NCI-H748 (cell line): Measurements from ENCODE around the gene GADD45G.

Experiments
- DNase-seq: peaks from one replicate; lab custom pipeline; 2025; ENCODE audit not compliant: unreplicated experiment; lab: John Stamatoyannopoulos, UW

Gene GADD45G

DNA sequence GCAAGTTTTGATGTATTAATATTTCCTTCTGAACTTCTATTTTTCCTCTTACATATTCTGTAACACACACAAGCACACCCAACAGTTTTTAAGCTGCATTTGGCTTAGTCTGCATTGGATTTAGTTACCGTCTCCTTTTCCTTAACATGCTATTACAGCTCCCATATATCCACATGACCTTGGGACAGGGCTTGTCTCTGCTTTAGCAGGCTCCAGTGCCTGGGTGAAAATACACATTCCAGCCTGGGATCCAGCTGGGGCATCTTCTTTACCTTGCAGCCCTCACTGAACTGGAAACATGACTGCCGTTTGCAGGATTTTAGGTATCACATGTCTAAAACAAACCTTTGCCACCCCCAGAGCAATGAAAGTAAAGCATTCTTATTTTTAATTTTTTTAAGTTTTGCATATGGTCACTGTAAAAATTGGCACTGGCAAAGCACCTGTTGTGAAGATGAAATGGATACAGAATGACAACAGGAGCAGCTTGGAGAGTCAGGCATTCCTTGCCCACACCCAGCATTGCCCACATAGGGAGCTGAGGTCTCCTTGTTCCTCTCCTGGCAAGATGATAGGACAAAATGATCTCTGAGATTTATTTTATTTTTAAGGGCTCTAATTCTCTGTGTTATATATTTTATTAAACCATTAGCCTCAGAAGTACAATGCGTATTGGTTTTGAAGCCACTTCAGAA, 4.0 kb downstream of the GADD45G start:
- DNase-seq = peak; percentile 29

DNA sequence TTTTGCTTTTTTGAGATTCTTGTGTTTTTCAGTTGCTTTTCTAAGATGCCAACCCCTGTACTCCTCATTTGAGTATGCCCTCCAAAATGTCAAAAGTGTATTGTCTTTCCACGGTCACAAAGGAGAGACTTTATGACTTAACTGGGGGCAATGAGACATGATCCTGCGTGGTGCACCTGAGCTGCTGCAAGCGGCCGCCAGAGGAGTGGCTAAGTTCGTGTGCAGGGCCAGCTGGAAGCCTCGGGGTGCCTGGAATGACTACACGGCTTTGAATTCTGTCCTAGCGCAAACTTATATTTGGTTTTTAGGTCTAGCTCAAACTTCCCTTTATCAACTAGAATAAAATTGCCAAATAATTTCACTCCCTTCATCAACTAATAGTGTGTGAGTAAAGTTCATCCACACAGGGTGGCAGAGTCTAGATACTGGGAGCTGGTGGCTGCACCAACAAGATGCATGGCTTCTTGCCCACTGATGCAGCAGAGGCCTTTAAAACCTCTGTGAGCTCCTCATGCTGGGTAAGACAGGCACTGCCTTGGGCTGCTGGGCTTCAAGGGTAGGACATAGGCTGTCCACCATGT, 4.7 kb downstream of the GADD45G start:
- no peak for DNase-seq

DNA sequence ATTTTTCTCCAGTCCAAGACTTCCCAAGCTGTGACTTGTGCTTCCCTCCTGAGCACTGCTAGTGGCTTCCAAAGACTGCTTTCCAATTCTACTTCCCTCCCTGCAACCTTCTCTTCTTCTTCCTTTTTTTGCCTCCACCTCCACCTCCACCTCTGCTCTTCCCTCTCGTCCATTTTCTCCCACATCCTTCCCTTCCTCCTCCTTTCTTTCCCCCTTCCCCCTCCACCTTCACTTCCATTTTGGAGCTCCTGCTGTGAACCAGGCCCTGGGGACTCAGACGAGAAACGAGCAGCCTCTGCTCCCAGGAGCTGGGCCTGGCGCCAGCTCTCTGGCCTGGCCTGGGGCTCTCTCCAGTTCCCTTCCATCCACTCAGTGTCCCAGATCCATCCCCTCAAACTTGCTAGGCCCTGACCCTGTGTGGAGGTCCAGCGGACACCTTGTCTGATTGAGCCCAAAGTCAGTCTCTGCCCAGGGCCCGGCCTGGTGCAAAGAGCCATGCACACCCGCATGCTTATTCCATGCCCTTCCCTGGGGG, 5.6 kb downstream of the GADD45G start:
- no peak for DNase-seq

DNA sequence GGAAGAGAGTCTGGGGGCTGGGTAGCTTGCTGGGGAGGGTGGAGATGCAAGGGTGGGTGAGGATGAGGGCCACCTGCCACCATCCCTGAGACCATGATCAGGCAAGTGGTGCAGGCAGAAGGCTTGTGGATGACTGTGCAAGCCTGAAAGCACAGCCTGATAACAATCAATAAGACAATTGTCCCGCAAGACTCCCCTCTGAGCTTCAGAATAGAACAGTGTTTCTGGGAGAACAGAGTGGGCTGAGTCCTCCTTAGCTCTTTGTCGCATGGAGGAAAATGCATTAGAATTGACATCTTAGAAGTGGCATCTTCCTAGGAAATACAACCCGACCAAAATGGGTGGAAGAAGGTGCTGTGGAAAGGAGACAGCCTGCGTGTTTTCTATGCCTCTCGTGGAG, 6.6 kb downstream of the GADD45G start:
- no peak for DNase-seq

DNA sequence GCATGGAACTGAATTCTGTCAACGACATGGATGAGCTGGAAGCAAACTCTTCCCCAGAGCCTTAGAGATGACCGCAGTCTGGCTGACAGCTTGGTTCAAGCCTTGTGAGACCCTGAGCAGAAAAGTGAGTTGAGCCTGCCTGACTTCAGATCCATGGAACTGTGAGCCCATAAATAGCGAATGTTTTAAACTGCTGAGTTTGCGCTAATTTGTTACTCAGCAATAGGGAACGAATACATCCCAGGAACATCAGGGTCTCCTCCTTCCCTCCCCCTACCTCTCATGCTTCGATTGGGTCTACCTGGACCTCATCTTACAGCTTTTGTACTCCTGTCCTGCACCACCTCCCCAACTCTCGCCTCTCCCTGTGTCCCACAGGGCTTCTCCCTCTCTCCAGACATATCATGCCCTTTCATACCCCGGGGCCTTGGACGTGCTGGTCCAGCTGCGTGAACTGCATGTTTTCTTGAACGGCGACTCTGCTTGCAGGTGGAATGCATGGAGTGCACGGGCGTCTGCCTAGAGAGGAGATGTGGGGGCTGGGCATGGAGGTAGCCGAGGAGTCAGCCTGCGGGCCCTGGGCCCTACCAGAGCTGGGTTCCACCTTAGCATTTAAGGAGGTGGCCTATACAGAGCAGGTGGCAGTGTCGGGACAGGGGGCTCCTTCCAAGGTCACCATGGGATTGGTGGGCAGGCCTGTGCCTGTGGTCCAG, 7.9 kb downstream of the GADD45G start:
- DNase-seq = no peak

DNA sequence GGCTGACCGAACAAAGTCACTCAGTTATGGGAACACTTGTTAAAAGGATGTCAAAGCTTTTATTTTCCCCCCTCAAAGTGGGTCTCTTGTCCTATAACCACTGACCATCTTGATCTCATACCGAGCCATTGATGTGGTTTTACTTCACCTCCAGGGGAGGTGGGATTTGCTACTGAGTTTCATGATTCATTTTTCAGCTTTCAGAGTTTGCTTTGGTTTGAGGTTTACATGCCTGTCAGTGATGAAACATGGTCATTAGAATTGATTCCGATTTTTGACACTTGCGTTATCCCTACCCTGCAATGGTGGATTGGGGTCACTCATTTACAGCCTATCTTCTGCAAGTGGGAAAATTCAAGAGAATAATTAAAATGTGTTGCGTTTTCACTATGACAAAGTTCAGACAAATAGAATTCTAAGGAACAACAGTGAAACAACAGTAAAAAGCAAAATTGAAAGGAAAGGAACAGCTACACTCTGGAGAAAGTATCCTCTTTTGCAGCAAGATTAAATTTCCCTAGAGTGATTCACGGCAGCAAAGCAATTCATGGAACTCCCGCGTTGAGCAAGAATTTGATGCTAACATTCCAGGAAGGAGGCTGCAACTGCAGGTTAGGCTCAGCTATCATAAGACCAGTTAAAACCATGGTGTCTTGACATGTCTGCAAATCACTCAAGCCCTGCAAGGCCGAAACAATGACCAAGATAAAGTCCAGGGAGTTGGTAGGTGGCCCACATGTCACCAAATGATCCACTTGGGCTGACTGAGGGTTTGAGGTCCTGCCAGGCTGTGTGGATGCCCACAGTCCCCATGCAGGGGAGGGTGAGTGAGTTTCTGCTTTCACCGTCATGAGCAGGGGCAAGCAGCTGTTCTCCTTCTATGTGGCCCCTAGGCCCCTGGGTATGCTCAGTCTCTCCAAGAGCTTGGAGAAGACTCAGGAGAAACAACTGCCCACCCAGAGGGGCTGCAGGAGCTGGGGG, 9.4 kb downstream of the GADD45G start:
- DNase-seq = no peak

DNA sequence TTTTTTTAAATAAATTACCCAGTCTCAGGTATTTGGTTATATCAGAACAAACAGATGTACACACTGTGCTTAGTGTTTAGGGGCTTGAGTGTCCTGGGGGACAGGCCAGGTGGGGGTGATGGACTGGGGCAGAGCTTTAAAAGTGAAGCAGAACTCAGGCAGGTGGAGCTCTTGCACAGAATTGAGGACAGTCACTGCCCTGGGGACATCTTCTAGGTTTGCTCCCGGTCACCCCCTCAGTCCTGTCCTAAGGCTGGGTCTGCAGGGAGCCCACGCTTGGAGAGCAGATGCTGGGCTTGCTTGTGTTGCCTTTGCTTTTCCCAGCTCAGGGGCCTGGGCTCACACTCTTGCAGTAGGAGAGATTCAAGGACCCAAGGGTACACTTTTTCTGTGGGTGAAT, 10.8 kb downstream of the GADD45G start:
- no peak for DNase-seq

DNA sequence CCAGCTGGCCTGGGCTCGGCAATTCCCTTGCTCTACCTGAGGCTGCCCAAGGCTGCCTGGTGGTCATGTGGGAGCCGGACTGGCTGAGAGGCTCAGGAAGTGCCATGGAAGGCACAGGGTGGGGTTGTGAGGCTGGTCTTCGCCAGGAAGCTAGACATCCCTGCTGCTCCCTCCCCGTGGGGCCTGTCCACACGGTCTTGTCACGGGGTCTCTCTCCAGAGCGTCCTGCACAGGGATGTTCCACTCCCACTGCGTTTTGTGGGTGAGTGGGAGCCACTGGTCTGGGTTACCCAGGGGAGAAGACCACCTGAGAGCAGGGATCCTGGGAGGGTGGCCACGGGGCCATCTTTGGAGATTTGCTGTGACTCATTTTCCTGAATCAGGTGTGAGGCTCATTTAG, 11.6 kb downstream of the GADD45G start:
- no peak for DNase-seq

DNA sequence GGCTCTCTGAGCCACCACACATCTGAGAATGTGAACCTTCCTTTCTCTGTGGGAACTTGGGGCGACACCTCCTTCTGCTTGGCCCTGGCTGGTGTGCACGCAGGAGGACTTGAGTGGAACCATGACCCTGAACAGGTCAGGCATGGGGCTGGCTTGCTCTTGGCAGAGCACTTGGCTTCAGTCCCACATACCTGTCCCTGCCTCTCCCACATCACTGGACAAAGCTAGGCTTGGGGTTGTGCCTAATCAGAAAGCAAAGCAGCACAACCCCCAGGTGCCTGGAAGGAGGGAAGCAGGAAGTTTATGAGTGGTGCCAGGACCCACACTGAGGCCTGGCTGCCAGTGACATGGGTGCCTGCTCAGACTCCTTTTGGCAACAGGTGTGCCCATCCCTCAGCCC, 13.2 kb downstream of the GADD45G start:
- no peak for DNase-seq

DNA sequence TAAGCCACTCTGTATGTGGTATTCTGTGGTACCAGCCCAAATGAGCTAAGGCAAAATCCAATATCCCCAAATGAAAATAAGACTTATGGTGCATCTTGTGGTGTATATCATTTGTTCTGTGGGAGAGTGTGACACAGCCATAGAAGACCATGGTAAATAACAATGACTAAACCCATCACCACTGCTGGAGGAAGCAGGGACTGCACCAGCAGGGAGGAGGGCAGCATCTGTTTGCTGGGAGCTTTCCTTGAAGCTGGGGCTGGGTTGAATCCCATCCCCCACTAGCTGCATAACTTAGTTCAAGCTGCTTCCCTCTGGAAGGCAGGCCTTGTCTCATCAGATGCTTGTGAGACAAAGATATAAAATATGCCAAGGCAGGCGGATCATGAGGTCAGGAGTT, 14.2 kb downstream of the GADD45G start:
- no peak for DNase-seq

DNA sequence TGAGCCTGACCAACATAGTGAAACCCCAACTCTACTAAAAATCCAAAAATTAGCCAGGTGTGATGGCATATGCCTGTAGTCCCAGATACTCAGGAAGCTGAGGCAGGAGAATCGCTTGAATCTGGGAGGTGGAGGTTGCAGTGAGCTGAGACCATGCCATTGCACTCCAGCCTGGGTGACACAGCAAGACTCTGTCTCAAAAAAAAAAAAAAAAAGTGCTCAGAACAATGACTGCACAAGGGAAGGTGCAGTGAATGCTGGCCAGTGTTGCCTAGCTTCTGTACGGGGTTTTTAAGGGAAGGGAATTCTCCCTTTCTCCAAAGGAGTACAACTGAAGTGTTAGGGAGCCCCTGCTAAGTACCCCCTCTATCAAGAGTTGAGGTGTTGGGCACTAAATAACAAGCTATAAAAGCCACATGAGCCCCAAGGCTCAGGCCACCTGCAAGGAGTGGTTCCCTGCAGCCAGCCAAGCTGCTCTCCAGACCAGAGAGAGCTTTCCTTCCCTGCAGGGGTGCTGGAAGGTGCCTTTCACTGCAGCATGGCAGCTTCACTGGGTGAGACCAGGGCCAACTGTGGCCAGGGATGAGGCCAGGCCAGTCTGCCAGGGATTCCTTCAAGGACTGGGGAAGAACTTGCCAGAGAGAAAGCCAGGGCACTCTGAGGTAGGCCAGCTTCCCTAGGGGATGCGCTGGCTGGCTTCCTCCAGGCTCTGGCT, 14.8 kb downstream of the GADD45G start:
- DNase-seq = no peak

DNA sequence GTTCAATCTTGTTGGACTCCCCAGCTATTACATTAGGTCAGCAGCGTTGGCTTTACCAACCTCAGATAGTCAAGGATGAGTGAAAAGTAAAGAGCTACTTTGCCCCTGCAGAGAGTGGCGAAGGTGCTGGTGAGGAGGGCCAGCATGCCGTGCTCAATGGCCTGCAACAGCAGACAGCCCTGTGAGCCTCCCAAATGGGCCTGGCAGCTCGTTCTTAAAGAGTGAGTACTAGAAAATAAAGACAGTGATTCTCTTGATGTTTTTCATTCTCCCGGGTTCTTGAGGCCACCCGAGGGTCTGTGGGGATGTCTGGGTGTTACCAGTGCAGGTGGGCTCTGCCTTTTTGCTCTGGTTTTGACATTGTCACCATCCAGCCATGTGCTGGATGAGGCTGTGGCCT, 16.2 kb downstream of the GADD45G start:
- no peak for DNase-seq

DNA sequence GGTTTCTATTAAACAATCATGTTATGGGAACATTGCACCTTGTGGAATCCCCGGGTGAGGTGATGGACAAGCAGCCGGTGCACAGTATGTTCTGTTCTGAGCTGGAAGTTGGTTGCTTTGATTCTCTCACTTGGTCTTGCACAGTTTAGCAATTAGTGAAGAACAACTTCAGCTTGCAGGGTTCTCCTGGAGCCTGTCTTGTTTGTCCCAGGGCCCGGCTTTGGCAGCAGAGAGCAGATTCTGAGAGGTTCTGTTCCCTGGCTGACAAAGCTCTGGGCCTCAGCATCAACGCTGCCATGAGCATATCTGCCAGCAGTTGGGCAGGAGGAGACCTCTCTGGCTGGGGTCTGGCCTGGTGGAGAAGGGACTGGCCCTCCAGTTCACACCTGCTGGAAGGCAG, 16.9 kb downstream of the GADD45G start:
- DNase-seq = no peak

DNA sequence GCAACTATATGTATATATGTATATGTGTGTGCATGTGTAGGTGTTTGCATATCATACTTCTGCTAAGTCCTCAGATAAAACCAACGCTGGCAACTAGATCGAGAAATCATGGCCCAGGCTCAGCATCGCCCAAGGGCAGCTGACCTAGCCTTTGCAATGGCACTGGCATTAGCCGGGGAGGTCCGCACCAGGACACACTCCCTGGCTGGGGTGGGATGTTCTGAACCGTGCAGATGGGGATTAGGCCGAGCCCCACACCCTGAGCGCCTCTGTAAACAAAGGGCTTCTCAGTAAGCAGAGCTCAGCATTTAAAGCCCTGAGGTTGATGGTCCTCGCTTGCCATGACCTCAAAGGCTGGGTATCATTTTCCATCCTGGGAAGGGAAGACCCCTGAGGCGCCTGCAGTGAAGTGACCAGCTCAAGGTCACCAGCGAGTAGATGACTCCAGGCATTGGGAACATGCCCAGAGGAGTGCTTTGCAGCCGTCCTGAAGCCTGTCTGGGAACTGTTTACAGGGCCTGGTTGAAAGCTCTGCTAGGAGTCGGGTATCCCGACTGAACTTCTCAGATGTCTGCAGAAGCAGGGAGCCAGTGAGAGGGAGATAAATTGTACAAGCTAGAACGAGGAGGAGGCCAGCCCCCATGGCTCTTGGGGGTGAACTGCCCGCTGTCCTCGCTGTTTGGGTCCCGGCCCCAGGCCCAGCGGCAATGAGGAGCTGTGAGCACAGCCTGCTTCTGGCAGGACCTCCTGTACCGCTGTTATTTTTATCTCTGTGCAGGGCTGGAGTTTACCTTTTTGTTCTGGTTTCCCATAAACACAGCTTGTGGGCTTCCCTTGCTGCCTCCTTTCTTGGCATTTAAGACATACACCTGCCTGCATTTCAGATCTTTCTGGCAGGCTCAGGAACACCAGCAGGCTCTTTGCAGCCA, 18.4 kb downstream of the GADD45G start:
- DNase-seq = no peak

DNA sequence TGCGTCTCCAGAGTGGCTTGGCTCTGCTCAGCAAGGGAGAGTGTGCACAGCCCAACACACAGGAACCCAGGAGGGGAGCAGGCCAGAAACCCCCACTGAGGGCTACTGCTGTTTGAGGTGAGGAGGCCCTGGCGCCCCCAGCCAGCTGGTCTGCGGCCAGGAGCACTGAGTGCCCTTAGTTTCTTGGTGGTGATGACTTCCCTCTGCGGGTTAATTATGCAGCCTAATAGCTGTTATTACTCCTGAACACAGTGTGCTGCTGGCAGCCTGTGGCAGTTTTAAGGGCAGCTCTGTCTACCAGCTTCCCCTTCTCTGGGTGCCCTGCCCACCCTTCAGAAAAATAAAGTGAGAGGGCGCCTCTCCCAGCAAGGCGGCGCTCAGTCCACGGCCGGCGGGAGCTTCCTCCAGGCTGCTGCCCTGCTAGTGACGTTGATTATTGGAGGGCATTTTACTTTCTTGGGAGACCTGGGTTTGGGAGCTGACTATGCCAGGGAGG, 19.2 kb downstream of the GADD45G start:
- peak; percentile 62 for DNase-seq

DNA sequence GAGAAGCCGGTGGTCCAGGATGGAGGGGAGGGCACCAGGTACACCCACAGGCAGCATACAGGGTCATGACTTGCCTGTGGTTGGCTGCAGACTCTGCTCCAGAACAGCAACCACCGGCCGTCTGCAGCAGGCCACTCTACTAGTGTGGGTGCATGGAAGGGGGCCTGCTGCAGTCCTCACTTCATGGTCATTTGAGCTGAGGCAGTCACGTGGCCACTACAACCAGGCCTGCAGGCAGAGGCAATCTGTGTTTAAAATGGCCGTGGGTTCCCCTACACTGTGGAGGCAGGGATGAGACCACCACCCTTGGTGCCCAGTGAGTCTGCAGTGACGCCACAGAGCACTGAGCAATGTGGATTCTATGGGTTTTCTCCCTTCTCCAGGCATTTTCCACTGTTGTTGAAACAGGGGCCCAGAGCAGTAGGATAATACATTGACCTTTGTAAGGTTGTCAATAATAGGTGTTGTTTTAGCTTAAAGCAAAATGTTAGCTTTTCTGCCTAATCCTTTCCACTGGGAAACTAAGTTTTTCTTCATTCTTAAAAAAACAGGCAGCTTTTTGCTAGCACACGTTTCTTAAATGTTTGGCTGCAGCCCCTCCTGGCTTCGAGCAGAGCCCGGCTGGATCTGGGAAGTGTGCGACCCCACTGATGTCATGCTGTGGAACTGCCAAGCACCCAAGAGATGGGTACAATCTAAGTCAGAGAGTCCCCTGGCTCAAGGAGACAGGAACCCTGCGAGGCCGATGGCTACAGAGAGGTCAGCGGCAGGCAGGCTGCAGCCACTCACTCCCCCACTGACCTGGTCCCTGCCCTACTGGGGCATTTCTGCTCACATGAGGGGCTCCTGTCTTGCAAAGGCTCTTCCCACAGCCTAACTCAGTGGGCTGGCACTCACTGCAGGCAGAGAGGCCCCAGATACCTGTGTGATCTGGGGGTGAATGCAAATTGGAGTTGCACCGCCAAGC, 21.2 kb downstream of the GADD45G start:
- DNase-seq = no peak

DNA sequence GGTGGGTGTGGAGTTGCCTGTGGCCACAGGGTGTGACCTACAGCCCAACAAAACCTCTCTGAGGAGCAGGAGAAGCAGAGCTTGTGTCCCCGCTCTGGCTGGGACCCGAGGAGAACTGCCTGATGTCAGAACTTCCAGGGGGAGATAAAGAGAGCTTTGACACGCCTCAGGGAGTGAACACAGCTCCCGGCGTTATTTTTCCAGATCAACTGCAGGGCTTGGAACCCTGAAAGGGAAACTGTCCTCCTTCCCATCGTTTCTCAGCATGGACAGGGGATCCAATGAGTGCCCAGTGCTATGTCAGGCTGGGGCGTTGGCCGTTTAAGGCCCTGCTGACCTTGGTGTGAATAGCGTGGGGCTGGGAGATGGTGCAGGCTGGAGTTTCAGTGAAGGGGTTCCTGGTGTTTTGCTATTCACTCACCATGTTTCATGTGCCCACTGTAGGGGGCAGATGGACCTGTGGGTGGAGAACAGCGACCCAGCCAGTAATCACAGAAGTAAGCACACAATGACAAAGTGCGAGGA, 22.0 kb downstream of the GADD45G start:
- no peak for DNase-seq

DNA sequence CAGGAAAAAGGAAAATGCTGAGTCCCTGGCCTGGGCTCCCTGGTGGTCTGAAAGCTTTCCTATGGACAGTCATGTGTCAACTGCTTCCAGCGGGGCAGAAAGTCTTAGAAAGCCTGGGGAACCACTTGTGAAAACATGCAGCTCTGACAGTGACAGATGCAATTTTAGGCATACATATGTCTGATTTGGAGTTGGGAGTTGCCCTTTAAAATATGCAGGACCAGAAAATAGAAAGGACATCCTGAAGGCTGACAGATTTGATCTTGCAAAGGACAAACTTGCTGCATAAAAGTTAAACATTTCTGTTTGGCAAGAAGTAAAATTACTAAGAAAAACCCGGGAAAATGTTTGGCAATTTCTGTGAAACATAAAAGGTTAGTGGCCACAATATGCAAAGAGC, 23.8 kb downstream of the GADD45G start:
- DNase-seq = no peak
